Type B pancreatic cell (in vitro differentiated cells): ENCODE data around the gene METTL24. TPM values are rescaled to one million over a fixed set of nuclear protein-coding genes. Genes with fewer than 3 reads are reported as not detected.

Source experiments
- DNase-seq: peaks from one replicate; pipeline ENCODE4 v3.0.0; 2021; ENCODE audit warnings: mixed read lengths; ENCODE audit not compliant: unreplicated experiment; ENCODE audit errors: extremely low spot score
- H3K27ac Mint-ChIP-seq: 2 replicates; pipeline ENCODE4 v1.8.0; 2021; ENCODE audit warnings: mild to moderate bottlenecking, mixed read lengths
- H3K27me3 Mint-ChIP-seq: 2 replicates; pipeline ENCODE4 v1.8.0; 2021; ENCODE audit warnings: mixed read lengths
- H3K36me3 Mint-ChIP-seq: 2 replicates; pipeline ENCODE4 v1.8.0; 2021; ENCODE audit warnings: mixed read lengths
- H3K4me1 Mint-ChIP-seq: one replicate; pipeline ENCODE4 v1.8.0; 2021; ENCODE audit warnings: mixed read lengths; ENCODE audit not compliant: unreplicated experiment
- H3K4me3 Mint-ChIP-seq: 2 replicates; pipeline ENCODE4 v1.8.0; 2021; ENCODE audit warnings: mild to moderate bottlenecking, mixed read lengths
- H3K9me3 Mint-ChIP-seq: 2 replicates; pipeline ENCODE4 v1.8.0; 2021; ENCODE audit warnings: mixed read lengths
- total RNA-seq: library from RNA; stranded (reverse); gene quantifications from 2 replicates; pipeline ENCODE4 v1.2.1, GENCODE V29; 2021; ENCODE audit warnings: low replicate concordance
- TF ChIP-seq, protein P1 (sequence below): fragments of 200-600 bp; sonication (generic); conservative IDR thresholded peaks from 2 replicates; pipeline ENCODE4 v1.5.0; 2021; ENCODE audit warnings: antibody characterized with exemption, mild to moderate bottlenecking

METTL24 gene
- total RNA-seq, 1 donor from 2014 or later: 10.0 TPM

DNA sequence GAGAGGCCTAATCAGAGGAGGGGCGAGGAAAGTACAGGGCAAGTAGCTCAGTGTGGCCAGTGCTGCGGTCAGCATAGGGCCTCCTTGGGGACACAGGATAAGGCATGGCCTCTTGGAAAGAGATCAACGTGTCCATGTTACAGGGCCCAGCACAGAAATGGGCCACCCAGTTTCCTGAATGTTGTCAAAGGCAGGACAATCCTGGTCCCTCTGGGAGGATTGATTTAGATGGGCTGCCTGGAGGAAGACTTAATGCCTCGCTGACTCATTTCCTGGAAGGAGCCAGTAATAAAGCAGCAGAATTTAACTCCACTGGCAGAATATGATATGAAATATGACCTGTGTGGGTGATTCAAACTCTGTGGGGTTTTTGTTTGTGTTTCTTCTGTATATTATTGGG, 40.6 kb upstream of the METTL24 start:
- H3K27ac Mint-ChIP-seq: peak overlapping the region; percentile 61
- no peaks in the 10 kb centered on the region for H3K27me3 Mint-ChIP-seq
- TF ChIP-seq, protein P1, sequence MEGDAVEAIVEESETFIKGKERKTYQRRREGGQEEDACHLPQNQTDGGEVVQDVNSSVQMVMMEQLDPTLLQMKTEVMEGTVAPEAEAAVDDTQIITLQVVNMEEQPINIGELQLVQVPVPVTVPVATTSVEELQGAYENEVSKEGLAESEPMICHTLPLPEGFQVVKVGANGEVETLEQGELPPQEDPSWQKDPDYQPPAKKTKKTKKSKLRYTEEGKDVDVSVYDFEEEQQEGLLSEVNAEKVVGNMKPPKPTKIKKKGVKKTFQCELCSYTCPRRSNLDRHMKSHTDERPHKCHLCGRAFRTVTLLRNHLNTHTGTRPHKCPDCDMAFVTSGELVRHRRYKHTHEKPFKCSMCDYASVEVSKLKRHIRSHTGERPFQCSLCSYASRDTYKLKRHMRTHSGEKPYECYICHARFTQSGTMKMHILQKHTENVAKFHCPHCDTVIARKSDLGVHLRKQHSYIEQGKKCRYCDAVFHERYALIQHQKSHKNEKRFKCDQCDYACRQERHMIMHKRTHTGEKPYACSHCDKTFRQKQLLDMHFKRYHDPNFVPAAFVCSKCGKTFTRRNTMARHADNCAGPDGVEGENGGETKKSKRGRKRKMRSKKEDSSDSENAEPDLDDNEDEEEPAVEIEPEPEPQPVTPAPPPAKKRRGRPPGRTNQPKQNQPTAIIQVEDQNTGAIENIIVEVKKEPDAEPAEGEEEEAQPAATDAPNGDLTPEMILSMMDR: no peak
- H3K36me3 Mint-ChIP-seq: no peaks in the 10 kb centered on the region
- no peaks in the 10 kb centered on the region for H3K9me3 Mint-ChIP-seq
- H3K4me1 Mint-ChIP-seq: peaks cover 9% of the 10 kb centered on the region
- no peak for DNase-seq
- no peak overlapping the region for H3K4me3 Mint-ChIP-seq

DNA sequence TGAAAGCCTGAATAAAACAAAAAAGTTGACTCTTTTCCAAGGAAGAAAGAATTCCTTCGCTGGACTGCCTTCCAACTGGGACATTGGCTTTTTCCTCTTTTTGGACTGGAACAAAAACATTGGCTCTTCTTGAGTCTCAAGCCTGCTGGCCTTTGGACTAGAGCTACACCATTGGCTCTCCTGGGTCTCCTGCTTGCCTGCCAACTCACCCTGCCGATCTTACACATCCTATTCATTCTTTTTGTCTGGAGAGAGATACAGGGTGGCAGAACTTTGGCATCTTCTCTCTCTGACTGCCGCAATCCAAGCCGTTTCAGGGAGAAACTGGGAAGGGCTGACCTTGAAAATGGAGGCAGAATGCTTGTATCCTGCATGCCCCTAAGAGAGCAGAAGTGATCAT, 37.1 kb upstream of the METTL24 start:
- Mint-ChIP-seq H3K27me3 (no peaks in the 10 kb centered on the region), H3K27ac (no peak overlapping the region), H3K9me3 (no peaks in the 10 kb centered on the region), H3K4me3 (no peak overlapping the region), H3K36me3 (no peaks in the 10 kb centered on the region), H3K4me1 (peaks cover 18% of the 10 kb centered on the region)
- DNase-seq: no peak
- TF ChIP-seq, protein P1: no peak

DNA sequence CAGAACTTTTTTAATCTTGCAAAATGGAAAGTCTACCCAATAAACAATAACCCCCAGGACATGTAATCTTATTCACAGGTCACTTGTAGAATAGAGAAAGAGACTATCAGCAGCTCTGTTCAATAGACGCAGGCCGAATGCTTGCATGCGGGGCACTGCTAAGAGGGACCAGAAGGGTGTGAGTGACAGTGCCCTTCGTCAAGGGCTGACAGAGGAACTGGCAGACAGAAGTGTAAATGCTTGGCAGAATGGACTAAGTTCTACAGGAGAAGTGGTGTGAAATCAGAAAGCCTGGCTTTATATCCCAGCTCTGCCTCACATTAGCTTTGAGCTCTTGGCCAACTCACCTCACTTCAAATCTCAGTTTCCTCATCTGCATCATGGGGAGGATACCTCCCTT, 36.3 kb upstream of the METTL24 start:
- H3K9me3 Mint-ChIP-seq: no peaks in the 10 kb centered on the region
- TF ChIP-seq, protein P1: no peak
- DNase-seq: no peak
- H3K27ac Mint-ChIP-seq: no peak overlapping the region
- no peaks in the 10 kb centered on the region for H3K36me3 Mint-ChIP-seq
- no peaks in the 10 kb centered on the region for H3K27me3 Mint-ChIP-seq
- H3K4me3 Mint-ChIP-seq: no peak overlapping the region
- H3K4me1 Mint-ChIP-seq: peaks cover 26% of the 10 kb centered on the region

- Mint-ChIP-seq H3K36me3 (no peaks in the 10 kb centered on the region), H3K27ac (no peak overlapping the region), H3K4me1 (peaks cover 30% of the 10 kb centered on the region), H3K4me3 (no peak overlapping the region), H3K9me3 (no peaks in the 10 kb centered on the region), H3K27me3 (no peaks in the 10 kb centered on the region)
- TF ChIP-seq, protein P1: peak; percentile 24
- DNase-seq: no peak
Measured at GRCh38 chr6:110392727-110393126, 34.6 kb upstream of the METTL24 start.

DNA sequence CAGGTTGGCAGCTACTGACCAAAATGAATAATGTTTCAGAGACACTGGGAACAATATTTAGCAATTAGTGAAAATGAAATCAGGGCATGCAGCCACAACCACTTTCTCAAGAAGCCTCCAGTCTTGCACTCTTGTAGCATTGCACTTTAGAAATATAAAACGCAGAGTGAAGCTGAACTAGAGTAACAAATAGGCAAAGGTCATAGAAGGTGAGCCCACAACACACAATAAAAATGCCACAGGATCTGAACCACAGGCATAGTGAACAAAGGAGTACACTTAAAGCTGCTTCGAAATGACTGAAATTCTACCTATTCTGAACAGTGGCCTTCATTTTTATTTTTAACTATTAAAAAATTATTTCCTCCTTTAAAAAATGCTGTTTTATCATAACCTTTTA, 32.3 kb upstream of the METTL24 start:
- H3K4me1 Mint-ChIP-seq: peaks cover 35% of the 10 kb centered on the region
- no peak overlapping the region for H3K4me3 Mint-ChIP-seq
- H3K27ac Mint-ChIP-seq: no peak overlapping the region
- DNase-seq: no peak
- TF ChIP-seq, protein P1: no peak
- no peaks in the 10 kb centered on the region for H3K27me3 Mint-ChIP-seq
- no peaks in the 10 kb centered on the region for H3K9me3 Mint-ChIP-seq
- no peaks in the 10 kb centered on the region for H3K36me3 Mint-ChIP-seq
